ENCODE measurements around the gene RBM20.

GRCh38 chr10:110829721-110830410, 185.7 kb downstream of the RBM20 start:
- no peak for TF ChIP-seq SUZ12 (IDR thresholded peaks at IDR 0.05; ENCODE audit: extremely low read depth, insufficient read depth, insufficient read length)
- no peak for TF ChIP-seq YY1 (IDR thresholded peaks at IDR 0.05; ENCODE audit: insufficient read depth, insufficient read length)

Measured in NT2/D1 (cell line).